Large intestine (tissue), 3 donors: Measurements from ENCODE around the gene NSD2. TPM values are rescaled to one million over a fixed set of nuclear protein-coding genes. Genes with fewer than 3 reads are reported as not detected.

ENCODE experiments used
- DNase-seq, 2 donors: peaks; one replicate each; pipeline versions ENCODE4 v3.0.0 to v3.0.0-alpha.2; 2013
- H3K27ac ChIP-seq: one replicate; pipeline ENCODE4 v1.5.1; 2013; ENCODE audit warnings: low read length
- H3K27me3 ChIP-seq: 2 replicates; pipeline ENCODE4 v1.6.1; 2013; ENCODE audit warnings: low read length; ENCODE audit not compliant: control insufficient read depth, insufficient read depth
- H3K36me3 ChIP-seq: 2 replicates; pipeline ENCODE4 v1.6.1; 2013; ENCODE audit warnings: low read length; ENCODE audit not compliant: control insufficient read depth, insufficient read depth
- H3K4me1 ChIP-seq: one replicate; pipeline ENCODE4 v1.6.1; 2013; ENCODE audit warnings: low read length; ENCODE audit not compliant: control insufficient read depth, insufficient read depth
- H3K4me3 ChIP-seq: one replicate; pipeline ENCODE4 v1.5.1; 2013; ENCODE audit warnings: low read length
- H3K9me3 ChIP-seq: one replicate; pipeline ENCODE4 v1.6.1; 2013; ENCODE audit warnings: mild to moderate bottlenecking, low read depth, low read length, moderate library complexity; ENCODE audit not compliant: control insufficient read depth
- WGBS: methylation state at CpG from one replicate; pipeline ENCODE4 v1.1.5; 2013; ENCODE audit warnings: low lambda C conversion rate; ENCODE audit not compliant: insufficient coverage; 5-methylcytosine and 5-hydroxymethylcytosine counted together
- polyA plus RNA-seq: library from polyadenylated mRNA; unstranded; fragments of 120-200 nt; gene quantifications from one replicate; pipeline ENCODE4 v1.2.1, GENCODE V29; 2013

Gene NSD2
- polyA plus RNA-seq, 1 donor, result 49.6 TPM

GRCh38 chr4:1864076-1865008, 6.9 kb upstream of the NSD2 start:
- Histone ChIP-seq H3K27me3 (no peaks in the 10 kb centered on the region), H3K36me3 (no peaks in the 10 kb centered on the region), H3K27ac (peak overlapping the region; percentile 83), H3K4me3 (no peak overlapping the region), H3K9me3 (no peaks in the 10 kb centered on the region), H3K4me1 (peaks cover 65% of the 10 kb centered on the region)
- peak in 1 of 2 donors; percentile 83 for DNase-seq
- 0% methylated on average over 1 of the region's 17 CpGs for WGBS

- H3K4me1 ChIP-seq, result peaks cover 74% of the 10 kb centered on the region
- H3K27me3 ChIP-seq, result no peaks in the 10 kb centered on the region
- H3K9me3 ChIP-seq, result no peaks in the 10 kb centered on the region
- WGBS, result no CpG with 5 or more reads among the region's 7 CpGs
- H3K4me3 ChIP-seq, result no peak overlapping the region
- no peaks in the 10 kb centered on the region for H3K36me3 ChIP-seq
- peak in 1 of 2 donors; percentile 64 for DNase-seq
- no peak overlapping the region for H3K27ac ChIP-seq
These were observed 5.0 kb upstream of the NSD2 start for GRCh38 chr4:1866189-1866661.

- no CpG with 5 or more reads among the region's 5 CpGs for WGBS
- Histone ChIP-seq H3K9me3 (peaks cover 2% of the 10 kb centered on the region), H3K27me3 (no peaks in the 10 kb centered on the region), H3K36me3 (no peaks in the 10 kb centered on the region), H3K4me3 (no peak overlapping the region), H3K4me1 (peaks cover 74% of the 10 kb centered on the region), H3K27ac (peak overlapping the region; percentile 99)
- DNase-seq, result peak; percentile 91 to 96
These were observed 2.9 kb upstream of the NSD2 start for GRCh38 chr4:1868293-1868692.

- WGBS, result no CpG with 5 or more reads among the region's 3 CpGs
- H3K4me3 ChIP-seq, result no peak overlapping the region
- no peaks in the 10 kb centered on the region for H3K27me3 ChIP-seq
- peaks cover 2% of the 10 kb centered on the region for H3K9me3 ChIP-seq
- DNase-seq, result no peak
- peak overlapping the region; percentile 99 for H3K27ac ChIP-seq
- H3K36me3 ChIP-seq, result no peaks in the 10 kb centered on the region
- H3K4me1 ChIP-seq, result peaks cover 73% of the 10 kb centered on the region
These were observed 2.3 kb upstream of the NSD2 start for GRCh38 chr4:1868912-1869311.

- WGBS, result 50% methylated on average over 1 of the region's 19 CpGs
- Histone ChIP-seq H3K27me3 (no peaks in the 10 kb centered on the region), H3K4me3 (peak overlapping the region; percentile 48), H3K9me3 (peaks cover 2% of the 10 kb centered on the region), H3K36me3 (no peaks in the 10 kb centered on the region), H3K27ac (peak overlapping the region; percentile 99), H3K4me1 (peaks cover 70% of the 10 kb centered on the region)
- DNase-seq, result no peak
These were observed 1.5 kb upstream of the NSD2 start for GRCh38 chr4:1869530-1870327.

- peaks cover 66% of the 10 kb centered on the region for H3K4me1 ChIP-seq
- H3K4me3 ChIP-seq, result peak overlapping the region; percentile 48
- no peaks in the 10 kb centered on the region for H3K36me3 ChIP-seq
- DNase-seq, result peak in 1 of 2 donors; percentile 77
- H3K27ac ChIP-seq, result peak overlapping the region; percentile 99
- H3K27me3 ChIP-seq, result no peaks in the 10 kb centered on the region
- no CpG with 5 or more reads among the region's 22 CpGs for WGBS
- peaks cover 2% of the 10 kb centered on the region for H3K9me3 ChIP-seq
These were observed 940 bp upstream of the NSD2 start for GRCh38 chr4:1870328-1870577.

GRCh38 chr4:1871471-1872021, 353 bp downstream of the NSD2 start:
- Histone ChIP-seq H3K27ac (peak overlapping the region; percentile 47), H3K9me3 (peaks cover 2% of the 10 kb centered on the region), H3K27me3 (no peaks in the 10 kb centered on the region), H3K36me3 (no peaks in the 10 kb centered on the region), H3K4me1 (peaks cover 53% of the 10 kb centered on the region), H3K4me3 (peak overlapping the region; percentile 61)
- peak in 1 of 2 donors; percentile 65 for DNase-seq
- WGBS, result no CpG with 5 or more reads among the region's 79 CpGs

GRCh38 chr4:1872870-1873269, 1.7 kb downstream of the NSD2 start:
- peaks cover 2% of the 10 kb centered on the region for H3K9me3 ChIP-seq
- peaks cover 40% of the 10 kb centered on the region for H3K4me1 ChIP-seq
- no peak overlapping the region for H3K27ac ChIP-seq
- DNase-seq, result peak in 1 of 2 donors; percentile 20
- no peaks in the 10 kb centered on the region for H3K36me3 ChIP-seq
- WGBS, result 66% methylated on average over 3 of the region's 3 CpGs
- no peaks in the 10 kb centered on the region for H3K27me3 ChIP-seq
- no peak overlapping the region for H3K4me3 ChIP-seq

GRCh38 chr4:1873291-1873690, 2.1 kb downstream of the NSD2 start:
- Histone ChIP-seq H3K27me3 (no peaks in the 10 kb centered on the region), H3K9me3 (peaks cover 2% of the 10 kb centered on the region), H3K4me3 (no peak overlapping the region), H3K27ac (peak overlapping the region; percentile 59), H3K36me3 (no peaks in the 10 kb centered on the region), H3K4me1 (peaks cover 37% of the 10 kb centered on the region)
- WGBS, result no CpG with 5 or more reads among the region's 4 CpGs
- no peak for DNase-seq

GRCh38 chr4:1873776-1874175, 2.6 kb downstream of the NSD2 start:
- peak in 1 of 2 donors; percentile 36 for DNase-seq
- Histone ChIP-seq H3K4me1 (peaks cover 33% of the 10 kb centered on the region), H3K36me3 (no peaks in the 10 kb centered on the region), H3K27ac (peak overlapping the region; percentile 59), H3K4me3 (no peak overlapping the region), H3K27me3 (no peaks in the 10 kb centered on the region), H3K9me3 (peaks cover 2% of the 10 kb centered on the region)
- 20% methylated on average over 1 of the region's 3 CpGs for WGBS
